ENCODE results near the gene SIDT2.

Gene SIDT2

DNA sequence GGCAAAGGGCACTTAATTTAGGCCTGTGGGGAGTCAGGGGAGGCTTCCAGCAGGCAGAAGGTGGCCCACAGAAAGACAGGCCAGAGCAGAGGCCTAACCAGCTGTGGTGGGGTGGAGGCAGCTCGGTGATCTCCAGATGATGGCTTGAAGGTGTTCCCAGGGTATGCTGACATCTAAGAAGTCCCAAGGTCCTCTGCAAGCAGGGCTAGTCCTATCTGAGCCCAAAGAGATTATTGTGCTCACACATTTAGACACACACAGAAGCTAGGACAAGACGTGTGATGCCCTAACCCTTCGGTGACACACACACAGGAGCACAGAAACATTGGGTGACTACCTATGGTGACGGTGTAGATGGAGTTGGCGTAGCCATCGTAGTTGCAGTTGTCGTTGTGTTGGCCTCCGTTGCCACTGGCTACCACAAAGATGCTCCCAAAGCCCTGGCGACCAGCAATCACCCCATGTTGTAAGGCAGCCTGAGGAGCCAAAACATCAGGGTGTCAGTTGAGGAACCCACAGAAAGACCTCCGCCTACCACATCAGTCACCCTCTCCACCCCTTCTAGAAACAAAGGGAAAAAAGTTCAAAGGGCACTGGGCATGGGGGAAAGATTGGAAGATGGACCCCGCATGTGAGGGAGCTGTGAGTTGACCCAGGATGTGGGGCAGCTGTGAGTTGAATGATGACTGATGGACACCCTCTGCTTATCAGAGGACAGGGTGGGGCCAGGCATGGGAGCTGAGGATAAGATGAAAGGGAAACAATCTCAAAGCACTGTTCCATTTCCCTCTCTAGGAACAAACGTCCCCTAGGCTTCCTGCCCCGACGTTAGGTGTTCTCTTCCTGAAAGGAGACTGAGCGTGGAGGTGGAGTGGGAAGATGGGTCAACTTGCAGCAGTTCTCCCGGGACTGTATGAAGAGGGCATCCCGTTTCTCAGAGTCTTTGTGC, 45.5 kb downstream of the SIDT2 start:
- no peak for DNase-seq

DNA sequence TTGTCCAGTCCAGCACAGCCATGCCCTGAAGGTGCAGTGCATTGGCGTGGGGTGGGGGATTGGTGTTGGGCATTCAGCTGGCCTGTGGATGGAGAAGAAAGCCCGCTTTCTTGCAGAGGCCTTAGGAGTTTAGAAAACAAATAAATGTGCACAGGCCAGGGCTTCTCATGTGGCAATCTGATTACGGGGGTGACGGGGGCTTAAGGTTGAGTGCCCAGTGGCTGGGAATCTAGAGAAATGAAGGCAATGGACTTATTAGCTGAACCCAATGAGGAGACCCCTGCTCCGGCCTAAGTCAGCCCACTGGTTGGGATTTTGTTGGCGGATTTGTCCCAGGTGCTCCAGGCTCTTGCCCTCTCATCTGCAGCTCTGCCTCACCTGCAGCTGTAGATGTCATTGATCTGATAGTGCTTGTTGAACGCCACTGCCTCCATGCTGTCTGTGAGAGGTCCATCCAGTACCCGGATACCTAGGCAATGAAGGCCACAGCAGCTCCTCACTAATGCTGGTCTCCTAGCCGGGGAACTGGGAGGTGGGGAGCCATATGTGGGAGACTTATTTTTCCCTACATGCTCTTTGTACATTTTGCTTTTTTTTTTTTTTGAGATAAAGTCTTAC, 47.1 kb downstream of the SIDT2 start:
- DNase-seq: no peak

DNA sequence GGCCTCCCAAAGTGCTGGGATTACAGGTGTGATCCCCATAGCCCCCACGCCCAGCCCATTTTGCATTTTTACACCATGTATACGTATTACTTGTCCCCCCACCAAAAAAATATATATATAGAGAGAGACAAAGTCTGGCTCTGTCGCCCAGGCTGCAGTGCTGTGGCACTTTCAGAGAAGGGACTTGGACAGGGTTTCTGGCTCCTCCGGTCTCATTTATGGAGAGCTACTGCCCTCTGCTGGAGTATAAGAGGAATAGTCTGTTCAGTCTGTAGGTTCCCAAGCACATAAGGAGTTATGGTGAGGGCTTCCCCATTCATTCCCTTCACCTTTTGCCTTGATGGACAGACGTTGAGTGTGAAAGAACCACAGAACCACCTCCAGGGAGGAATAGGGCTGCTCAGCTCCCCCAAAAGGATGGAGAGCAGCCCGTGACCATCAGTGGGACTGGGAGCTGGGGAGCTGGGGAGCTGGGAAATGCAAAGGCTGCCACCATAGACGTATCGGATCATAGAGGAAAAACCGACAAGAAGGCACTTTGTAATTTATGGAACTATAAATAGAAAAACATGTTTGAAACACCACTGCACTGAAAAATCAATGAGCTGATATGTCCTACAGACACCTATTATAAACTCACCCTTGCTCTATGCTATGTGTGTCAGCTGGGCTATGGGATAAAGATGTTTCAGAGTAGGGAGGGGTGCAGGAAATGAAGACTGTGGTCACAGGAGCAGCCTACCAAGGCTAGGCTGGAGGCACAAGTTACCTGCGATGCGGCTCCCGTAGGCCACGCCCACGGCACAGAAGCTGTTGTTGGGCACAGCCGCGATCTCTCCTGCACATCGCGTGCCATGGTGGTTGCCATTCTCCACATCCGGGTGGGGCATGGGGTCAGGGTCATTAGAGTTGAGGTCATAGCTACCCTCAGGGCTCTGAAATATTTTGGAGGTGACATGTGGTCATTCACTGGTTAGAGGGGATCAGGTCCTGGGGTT, 48.1 kb downstream of the SIDT2 start:
- peak; percentile 16 to 47 for DNase-seq

DNA sequence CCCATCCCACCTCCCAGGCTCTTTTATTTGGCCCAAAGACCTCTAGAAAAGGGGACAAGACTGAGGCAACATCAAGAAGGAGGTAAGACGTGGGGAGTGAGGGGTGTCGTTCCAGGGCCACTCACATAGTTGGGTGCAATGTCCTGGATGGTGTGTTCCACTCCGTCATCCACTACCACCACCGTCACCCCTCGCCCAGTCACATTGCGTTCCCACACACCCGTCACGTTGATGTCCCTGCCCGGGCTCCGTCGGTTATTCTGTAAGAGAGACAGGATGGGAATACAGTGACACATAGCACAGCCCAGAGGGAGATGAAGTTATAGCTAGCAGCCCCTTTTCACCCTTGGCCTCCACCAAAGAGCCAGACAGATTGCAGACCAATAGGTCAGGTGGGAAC, 49.5 kb downstream of the SIDT2 start:
- DNase-seq: no peak

DNA sequence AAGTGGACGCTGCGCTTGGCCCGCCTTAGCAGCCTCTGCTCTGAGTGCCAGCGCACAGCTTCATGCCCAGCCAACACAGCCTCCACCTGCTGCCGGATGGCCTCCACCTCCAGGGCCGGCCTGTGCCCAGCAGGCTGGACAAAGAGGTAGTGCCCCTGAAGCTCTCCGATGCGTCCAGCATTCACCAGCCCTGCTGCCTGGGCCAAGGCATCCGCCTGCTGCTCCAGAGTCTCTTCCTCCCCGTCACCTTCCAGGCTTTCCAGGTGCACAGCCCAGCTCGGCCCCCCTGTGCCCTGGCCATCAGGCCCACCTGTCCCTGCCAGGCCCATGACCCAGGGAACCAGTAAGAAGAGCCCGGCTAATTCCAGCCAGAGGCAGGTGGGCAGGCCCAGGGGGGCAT, 50.9 kb downstream of the SIDT2 start:
- DNase-seq: no peak

DNA sequence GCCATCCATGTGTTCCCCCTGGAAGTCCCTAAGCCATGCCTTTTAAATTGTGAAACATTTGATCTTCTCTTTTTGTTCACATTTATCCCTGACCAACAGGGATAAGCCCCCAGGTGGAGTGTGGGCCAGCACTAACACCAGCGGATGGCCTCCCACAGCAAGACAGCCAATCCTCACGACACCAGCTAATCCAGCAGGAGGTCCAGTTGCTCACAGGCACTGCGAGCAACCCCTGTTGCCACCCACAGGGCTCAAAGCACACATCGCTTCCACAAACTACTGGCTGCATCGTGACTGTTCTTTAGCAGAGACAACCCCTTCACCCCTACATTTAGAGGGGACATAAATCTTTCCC, 51.4 kb downstream of the SIDT2 start:
- DNase-seq: no peak

DNA sequence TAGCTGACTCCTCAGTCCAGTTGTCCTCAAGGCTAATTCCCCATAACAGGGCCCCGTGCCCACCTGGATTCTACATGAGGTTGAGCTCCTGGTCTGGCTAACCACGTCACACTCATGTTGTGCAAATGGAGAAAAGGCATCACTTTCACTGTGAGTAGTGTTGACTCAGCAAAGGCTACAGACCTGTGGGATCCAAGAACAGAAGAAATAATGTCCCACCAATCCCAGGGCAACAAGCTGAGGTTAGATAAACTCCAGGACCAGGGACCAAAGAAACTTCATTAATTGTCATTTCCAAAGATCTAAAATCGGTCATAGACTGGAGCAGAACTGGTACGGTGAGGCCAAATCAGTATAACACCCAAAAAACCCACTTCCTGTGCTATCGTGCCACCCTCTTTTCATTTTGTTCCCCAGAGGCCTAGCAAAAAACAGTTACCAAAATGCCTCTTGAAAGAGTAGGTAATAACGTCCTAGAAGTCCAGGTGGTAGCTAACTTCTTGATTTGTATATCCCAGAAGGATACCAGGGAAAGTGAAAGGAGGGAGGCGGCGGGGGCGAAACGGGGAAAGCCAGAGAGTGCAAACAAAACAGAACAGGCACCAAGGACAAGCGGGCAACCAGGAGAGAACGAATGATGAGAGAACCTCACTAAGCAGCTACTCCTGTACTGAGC, 51.9 kb downstream of the SIDT2 start:
- DNase-seq: no peak

DNA sequence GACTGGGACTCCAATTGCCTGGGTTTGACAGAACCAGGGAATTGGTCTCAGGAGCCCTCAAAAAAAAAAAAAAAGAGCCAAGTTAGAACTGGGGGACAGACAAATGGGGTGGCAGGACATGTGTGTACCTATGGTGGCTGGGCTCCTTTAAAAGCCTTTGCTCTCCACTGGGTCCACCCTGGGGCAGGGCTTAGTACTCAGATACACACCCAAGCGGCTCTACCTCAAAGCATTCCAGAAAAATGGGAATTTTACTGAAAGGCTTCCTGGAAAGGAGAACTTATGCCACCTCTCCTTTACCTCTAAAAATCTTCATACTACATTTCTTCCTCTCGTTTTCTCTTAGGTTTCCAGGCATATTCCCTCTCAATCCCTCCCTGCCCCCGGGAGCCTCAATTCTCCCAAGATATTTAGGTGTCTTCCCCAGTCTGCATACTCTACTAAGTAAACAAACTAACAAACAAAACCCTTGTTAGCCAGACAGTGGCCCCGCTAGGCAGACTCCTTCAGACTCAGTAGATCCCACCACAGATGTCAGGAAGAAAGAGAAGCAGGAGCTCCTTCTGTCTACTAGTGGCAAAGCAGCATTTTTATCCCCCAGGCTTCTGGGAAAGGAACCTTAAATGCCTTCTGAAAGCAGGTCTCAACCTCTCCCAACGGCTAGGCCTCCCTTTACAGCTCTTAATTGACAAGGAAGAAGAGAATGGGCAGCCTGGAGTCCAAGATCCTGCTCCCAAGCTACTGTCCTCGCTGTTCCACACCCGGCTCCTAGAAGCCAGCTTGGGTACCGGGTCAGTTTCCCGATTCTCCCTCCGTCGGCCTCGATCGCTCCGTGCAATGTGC, 52.7 kb downstream of the SIDT2 start:
- no peak for DNase-seq

DNA sequence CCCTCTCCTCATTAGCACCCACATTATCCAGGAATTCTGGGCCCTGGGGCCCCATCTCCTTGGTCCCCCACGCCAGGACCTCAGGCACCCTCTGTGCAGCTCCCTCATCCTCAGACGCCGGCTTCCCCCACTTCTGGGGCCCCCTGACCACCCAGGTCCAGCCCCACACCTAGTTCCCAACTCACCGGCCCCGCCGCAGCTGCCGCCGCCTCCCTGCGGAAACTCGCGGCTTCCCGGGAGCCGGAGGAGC, 53.2 kb downstream of the SIDT2 start, which contains the start of gene PCSK7:
Gene PCSK7 (minus strand): TSS at position 232 of the 250 bp plus-strand sequence. CDS start 2,229 bp downstream, outside the sequence.
- no peak for DNase-seq

DNA sequence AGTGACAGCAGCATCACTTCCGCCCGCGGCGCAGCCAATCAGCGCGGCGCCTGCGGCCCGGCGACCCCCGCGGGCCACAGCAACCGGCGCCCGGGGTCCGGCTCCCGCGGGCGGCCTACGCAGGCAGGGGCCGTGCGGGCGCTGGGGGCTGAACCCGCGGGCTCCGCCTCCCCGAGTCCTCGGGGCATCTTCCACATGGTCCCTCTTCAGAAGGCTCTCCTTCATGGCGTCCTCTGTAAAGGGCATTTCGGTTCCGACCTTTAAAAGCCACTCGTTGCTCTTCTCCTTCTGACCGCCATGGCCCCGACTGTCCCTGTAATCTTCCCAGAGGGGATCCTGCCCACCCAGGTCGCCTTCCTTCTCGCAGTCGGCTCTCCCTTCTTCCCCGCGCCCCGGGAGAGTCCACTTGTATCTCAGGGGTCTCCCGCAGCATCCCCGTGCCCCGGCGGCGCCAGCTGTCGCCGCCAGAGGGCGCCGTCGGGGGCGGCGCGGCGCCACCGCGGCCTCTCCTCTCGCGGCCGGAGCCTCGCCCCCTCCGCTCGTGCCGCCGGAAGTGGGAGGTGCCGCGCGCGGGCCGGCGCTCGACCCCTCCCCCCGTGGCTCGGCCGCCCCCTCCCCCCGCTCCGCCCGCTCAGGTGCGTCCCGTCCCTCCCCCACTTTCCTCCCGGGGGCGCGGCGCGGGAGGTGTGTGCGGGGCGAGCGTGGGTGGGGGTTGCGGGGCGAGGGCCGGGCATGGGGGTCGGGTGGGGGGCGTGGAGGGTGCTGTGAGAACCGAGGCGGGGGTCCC, 53.7 kb downstream of the SIDT2 start, which contains the start of gene RNF214:
Gene RNF214 (plus strand): TSS at position 580 of the 787 bp plus-strand sequence. CDS start 1,602 bp downstream, outside the sequence.
- DNase-seq: peak; percentile 43 to 44

DNA sequence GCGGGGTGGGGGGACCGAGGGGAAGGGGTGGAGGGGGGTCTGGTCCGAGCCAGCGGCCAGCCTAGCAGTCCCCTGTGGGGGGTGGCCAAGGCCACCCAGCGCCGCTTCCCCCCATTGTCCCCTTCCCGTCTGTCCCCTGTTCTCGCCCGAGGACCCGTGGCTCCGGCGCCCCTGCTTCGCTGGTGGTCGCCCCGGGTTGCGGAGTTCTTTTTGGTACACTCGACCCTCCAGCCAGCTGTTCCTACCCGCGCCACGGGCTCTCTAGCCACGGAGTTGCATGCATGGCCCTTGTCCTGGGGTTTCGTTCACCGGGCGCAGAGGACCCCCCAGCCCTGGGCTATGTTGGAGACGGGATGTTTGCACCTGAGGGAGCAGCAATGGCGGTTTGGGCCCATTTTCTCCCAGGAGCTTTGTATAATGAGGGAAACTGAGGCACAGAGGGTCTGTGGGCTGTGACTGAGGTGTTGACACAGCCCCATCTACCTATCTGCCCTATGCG, 54.4 kb downstream of the SIDT2 start:
- no peak for DNase-seq

DNA sequence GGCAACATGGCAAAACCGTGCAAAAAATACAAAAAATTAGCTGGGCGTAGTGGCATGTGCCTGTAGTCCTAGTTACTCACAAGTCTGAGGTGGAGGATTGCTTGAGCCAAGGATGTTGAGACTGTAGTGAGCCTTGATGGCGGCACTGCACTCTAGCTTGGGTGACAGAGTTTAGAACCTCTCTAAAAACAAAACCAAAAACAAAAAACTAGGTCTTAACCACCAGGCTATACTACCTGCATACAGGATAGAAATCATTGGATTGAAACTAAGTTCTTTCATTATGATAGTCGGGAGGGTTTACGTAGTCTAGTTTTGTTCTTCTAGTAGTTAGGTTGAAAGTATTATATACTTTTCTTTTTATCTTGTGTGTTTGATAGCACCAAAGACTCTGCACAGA, 59.7 kb downstream of the SIDT2 start:
- DNase-seq: no peak

DNA sequence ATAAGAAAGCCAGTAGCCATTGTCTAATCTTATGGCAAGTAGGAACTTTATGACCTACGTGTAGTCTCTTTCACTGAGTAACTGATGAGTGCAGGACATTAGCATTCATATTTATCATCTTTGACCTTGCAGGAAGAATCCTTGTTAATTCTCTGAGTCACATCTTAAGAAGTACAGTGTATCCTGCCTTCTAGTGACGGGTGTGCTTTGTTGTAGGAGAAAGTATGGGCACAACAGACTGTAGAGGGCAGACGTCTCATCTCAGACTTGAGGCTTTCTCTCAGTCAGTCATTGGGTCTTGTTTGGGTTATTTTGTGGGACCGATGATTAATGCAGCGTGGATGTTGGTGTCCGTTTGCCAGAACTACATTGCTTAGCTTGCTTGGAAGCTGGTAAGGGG, 60.8 kb downstream of the SIDT2 start:
- no peak for DNase-seq
